HG03135 (cell line): Measurements from ENCODE around the gene TRIO.

Source experiments
- ATAC-seq: cut with Tn5 transposase; IDR thresholded peaks from one replicate; pipeline ENCODE4 v1.9.1; 2021; ENCODE audit warnings: mild to moderate bottlenecking, moderate library complexity; ENCODE audit not compliant: unreplicated experiment

TRIO gene

GRCh38 chr5:14240359-14240758, 97.2 kb downstream of the TRIO start:
- ATAC-seq = no peak

DNA sequence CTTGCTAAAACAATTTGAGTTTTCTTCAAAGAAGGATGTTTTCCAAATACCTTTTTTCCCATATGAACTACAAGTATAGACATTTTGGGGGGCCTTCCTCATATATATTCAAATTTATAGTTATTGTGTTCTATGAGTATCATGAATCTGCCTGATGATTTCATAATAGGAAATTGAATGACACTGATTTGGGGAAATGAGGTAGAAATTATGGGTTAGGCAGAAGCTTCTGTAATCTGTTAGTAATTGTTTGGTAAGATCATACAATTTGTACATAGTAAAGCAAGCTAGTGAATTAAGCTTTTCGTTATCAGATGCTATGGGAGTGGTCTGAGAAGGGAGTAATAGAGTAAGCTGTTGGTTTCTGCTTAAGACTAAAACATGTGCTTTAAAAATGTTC, 98.0 kb downstream of the TRIO start:
- no peak for ATAC-seq

- no peak for ATAC-seq
Observed at GRCh38 chr5:14242447-14242846, 99.3 kb downstream of the TRIO start.

DNA sequence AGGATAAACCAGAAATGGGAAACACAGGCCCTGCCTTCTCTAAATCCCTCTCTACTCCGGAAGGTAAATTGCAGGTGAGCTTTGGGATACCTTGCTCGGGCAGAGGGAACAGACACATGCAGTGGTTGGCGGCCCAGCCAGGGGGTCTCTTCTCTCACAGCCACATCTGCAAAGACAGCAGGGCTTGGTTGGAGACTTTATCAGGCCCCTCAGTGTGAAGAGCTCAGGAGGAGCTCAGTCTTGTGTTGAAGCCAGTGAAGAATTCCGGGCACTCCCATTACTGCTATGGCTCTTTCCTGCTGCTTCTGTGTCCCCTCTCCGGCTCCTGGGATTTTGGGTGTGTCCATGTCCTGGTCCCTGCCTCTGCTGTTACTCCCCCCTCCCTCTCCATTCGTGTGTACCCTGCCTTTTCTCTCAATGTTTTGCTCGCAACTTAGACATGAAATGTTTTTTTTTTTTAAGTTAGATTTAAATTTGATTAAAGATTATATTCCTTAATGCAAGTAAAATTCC, 99.8 kb downstream of the TRIO start:
- no peak for ATAC-seq

- ATAC-seq = no peak
Observed at GRCh38 chr5:14243766-14244165, 100.6 kb downstream of the TRIO start.

DNA sequence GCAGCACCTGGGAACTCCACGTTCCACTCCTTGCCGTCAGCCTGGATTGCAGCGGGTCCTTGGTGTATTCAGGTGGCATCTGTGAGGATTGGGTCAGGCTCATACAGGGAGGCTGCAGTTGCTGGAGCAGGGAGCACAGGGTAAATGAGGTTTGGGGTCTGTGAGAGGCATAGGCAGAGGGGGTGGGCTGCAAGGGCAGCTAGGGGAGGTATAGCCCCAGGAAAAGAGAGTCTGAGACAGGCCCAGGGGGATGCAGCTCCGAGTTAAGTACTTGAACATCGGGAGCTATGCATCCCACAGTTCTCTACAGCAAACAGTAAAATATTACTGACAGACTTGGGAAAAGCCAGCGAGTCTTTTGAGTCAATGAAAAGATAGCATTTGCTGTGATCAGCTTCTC, 101.6 kb downstream of the TRIO start:
- ATAC-seq = no peak

GRCh38 chr5:14245132-14245925, 102.2 kb downstream of the TRIO start:
- no peak for ATAC-seq

DNA sequence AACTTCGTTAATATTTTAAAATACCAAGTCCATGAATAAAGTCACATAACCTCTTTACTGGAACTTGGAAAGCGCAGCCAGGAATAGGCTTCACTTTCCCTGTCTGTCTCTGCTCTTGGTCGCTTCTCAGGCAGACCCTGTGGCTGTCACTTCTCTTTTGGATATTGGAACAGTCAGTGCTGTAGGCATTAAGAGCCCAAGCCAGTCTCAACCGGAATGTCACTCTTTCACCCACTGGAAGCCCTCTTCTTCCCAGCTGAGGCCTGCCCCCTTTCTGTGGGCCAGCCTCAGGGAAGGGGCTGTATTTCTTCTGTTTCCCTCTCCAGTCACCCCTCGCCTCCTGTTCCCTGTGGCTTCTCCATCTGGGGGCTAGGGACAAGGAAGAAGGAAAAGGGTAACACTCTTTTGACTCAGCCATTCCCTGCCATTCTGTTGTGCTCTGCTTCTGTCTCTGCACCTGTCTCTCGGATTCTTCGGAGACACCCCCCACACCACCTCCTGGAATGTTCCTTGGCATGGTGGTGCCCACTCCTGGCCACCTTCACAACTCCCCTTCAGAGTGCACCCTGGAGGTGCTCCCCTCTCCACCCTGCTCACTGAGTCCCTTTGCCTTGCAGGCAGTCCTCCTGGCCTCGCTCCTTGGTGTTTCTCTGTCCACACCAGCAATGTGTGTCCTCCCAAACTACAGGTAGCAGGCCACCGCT, 103.4 kb downstream of the TRIO start:
- no peak for ATAC-seq

GRCh38 chr5:14247054-14247386, 103.9 kb downstream of the TRIO start:
- ATAC-seq = no peak

GRCh38 chr5:14249258-14250082, 106.3 kb downstream of the TRIO start:
- ATAC-seq = no peak

- no peak for ATAC-seq
Observed at GRCh38 chr5:14250084-14250695, 107.0 kb downstream of the TRIO start.

DNA sequence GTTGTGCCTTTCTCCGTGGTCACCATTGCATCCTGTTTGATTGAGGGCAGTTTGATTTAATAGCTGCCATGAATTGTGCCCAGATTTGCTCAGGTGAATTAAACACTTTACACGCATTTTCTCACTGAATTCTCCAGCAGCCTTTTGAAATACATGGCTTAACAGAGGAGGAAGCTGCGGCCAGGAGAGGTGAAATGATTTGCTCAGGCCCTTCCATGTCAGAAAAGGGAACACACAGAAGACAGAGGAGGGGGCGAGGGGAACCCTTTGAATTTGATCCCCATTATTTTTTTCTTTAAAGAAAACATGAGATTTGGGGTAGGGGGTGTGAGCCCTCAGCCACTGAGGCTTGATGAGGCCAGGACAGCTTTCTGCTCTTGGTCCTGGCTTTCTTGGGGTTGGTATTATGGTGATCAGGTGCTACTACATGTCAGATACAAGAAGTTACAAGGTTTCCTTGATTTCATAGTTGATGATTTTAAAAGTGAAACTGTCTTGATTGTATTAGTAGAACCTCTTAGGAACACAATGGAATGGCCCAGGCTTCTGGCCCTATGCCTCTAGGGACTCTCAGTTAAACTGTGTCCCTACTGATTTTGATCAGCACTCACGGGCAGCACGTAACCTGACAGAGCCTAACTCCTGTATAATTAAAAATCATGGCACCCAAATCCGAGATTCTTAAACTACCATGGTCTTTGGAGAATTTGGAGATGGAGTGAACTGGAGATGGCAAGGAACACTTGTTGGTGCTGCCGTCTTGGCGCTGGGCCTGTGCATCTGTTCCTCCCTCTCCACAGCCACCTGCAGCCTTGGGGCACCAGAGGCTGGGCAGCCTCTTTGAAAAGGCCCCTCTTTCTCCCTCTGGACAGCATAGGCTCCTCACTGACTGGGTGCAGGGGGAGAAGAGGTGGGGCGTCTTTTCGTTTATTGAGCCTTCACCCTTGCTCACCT, 107.9 kb downstream of the TRIO start:
- ATAC-seq = peak; percentile 57

GRCh38 chr5:14251733-14252132, 108.6 kb downstream of the TRIO start:
- ATAC-seq = peak; percentile 38

GRCh38 chr5:14252793-14253192, 109.7 kb downstream of the TRIO start:
- ATAC-seq = no peak

- ATAC-seq = no peak
Observed at GRCh38 chr5:14254686-14255085, 111.5 kb downstream of the TRIO start.

GRCh38 chr5:14256026-14256690, 113.0 kb downstream of the TRIO start:
- no peak for ATAC-seq

DNA sequence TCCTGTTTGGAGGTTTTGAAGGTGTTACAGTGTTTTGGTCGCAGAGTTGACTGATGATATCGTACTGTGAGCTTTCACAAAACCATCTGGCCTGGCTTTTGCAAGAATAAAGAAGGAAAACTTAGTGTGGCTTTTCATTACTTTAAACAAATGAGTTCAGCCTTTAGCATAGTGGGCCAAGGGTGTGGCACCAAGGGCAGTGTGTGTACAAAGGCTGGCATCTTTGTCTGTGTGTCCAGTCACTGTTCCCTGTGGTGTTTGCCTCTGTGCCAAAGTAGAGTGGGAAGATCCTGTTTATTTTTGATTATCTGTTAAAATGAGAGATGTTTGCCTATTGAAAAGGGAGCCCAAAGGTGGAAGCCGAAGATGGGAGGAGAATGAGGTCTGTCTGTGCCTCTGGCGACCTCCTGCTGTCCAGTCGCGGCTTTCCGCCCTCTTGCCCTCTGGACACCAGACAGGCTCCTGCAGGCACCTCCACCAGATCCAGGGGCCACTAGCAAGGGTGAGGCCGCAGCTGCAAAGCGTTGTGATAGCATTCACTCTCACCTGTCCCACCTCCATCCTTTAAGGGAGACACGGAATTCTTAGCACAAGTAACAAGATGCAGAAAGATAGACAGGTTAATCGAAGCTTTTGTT, 113.7 kb downstream of the TRIO start:
- no peak for ATAC-seq

GRCh38 chr5:14257995-14258403, 114.9 kb downstream of the TRIO start:
- peak; percentile 50 for ATAC-seq

GRCh38 chr5:14258840-14259239, 115.7 kb downstream of the TRIO start:
- peak; percentile 40 for ATAC-seq
